Fibroblast of mammary gland (primary cell): ENCODE data around the gene ATP1A3.

ENCODE experiments used
- DNase-seq: peaks from one replicate; pipeline ENCODE4 v3.0.0-alpha.2; 2010; ENCODE audit warnings: low read depth
- H3K4me3 ChIP-seq: 2 replicates; pipeline ENCODE4 v1.5.1; 2011; ENCODE audit warnings: low read depth, mild to moderate bottlenecking, low read length, moderate library complexity; ENCODE audit not compliant: control insufficient read depth
- CTCF ChIP-seq: conservative IDR thresholded peaks from 2 replicates; pipeline ENCODE4 v1.5.1; 2011; ENCODE audit warnings: low read depth, low read length, inconsistent platforms; ENCODE audit not compliant: control insufficient read depth, insufficient read depth

ATP1A3 gene

GRCh38 chr19:41918653-41919244 lies 75.3 kb downstream of the ATP1A3 start:
- no peak for TF ChIP-seq CTCF

GRCh38 chr19:41918095-41918494 lies 75.9 kb downstream of the ATP1A3 start:
- H3K4me3 ChIP-seq: no peak overlapping the region
- TF ChIP-seq CTCF: no peak
- no peak for DNase-seq

More at GRCh38 chr19:41918653-41919244, 75.3 kb downstream of the ATP1A3 start:
- no peak for DNase-seq
- no peak overlapping the region for H3K4me3 ChIP-seq

- no peak for TF ChIP-seq CTCF
- DNase-seq: no peak
- no peak overlapping the region for H3K4me3 ChIP-seq
Observed at GRCh38 chr19:41917676-41918075, 76.4 kb downstream of the ATP1A3 start.
